Smooth muscle cell (in vitro differentiated cells): Measurements from ENCODE around the gene PARP1. TPM values are rescaled to one million over a fixed set of nuclear protein-coding genes. Genes with fewer than 3 reads are reported as not detected.

Experiments
- DNase-seq: peaks from one replicate; lab custom pipeline; 2025; ENCODE audit not compliant: unreplicated experiment; lab: John Stamatoyannopoulos, UW
- H2AFZ ChIP-seq: fragments of 200-600 bp; sonication (generic); 2 replicates; pipeline ENCODE4 v1.6.0; 2016; ENCODE audit warnings: antibody characterized with exemption, low read depth, mild to moderate bottlenecking
- H3F3A ChIP-seq: fragments of 200-600 bp; sonication (generic); 2 replicates; pipeline ENCODE4 v1.6.0; 2017; ENCODE audit warnings: antibody characterized with exemption, low read depth
- H3K27ac ChIP-seq: fragments of 200-600 bp; sonication (generic); 2 replicates; pipeline ENCODE4 v1.5.1; 2016; ENCODE audit warnings: low read depth, mild to moderate bottlenecking
- H3K27me3 ChIP-seq: fragments of 200-600 bp; sonication (generic); 2 replicates; pipeline ENCODE4 v1.6.1; 2016; ENCODE audit warnings: low read depth, mild to moderate bottlenecking
- H3K36me3 ChIP-seq: fragments of 200-600 bp; sonication (generic); 2 replicates; pipeline ENCODE4 v1.5.1; 2016; ENCODE audit warnings: low read depth
- H3K4me1 ChIP-seq: fragments of 200-600 bp; sonication (generic); 2 replicates; pipeline ENCODE4 v1.5.1; 2016; ENCODE audit warnings: low read depth
- H3K4me2 ChIP-seq: fragments of 200-600 bp; sonication (generic); 2 replicates; pipeline ENCODE4 v1.6.0; 2016; ENCODE audit warnings: mild to moderate bottlenecking
- H3K4me3 ChIP-seq: fragments of 200-600 bp; sonication (generic); 2 replicates; pipeline ENCODE4 v1.5.1; 2016; ENCODE audit warnings: mild to moderate bottlenecking
- H3K79me2 ChIP-seq: fragments of 200-600 bp; sonication (generic); 2 replicates; pipeline ENCODE4 v1.6.0; 2016; ENCODE audit warnings: low read depth, mild to moderate bottlenecking
- H3K9ac ChIP-seq: fragments of 200-600 bp; sonication (generic); 2 replicates; pipeline ENCODE4 v1.6.0; 2016; ENCODE audit warnings: low read depth
- H3K9me3 ChIP-seq: fragments of 200-600 bp; sonication (generic); replicated peaks from 2 replicates; pipeline ENCODE4 v1.5.1; 2016; ENCODE audit warnings: low read depth
- H4K20me1 ChIP-seq: fragments of 200-600 bp; sonication (generic); 2 replicates; pipeline ENCODE4 v1.6.0; 2016; ENCODE audit warnings: low read depth
- WGBS: methylation state at CpG from one replicate; pipeline ENCODE4 v1.1.7; 2016; ENCODE audit warnings: low lambda C conversion rate; 5-methylcytosine and 5-hydroxymethylcytosine counted together
- polyA plus RNA-seq: library from polyadenylated mRNA; unstranded; fragments of >200 nt; fragmentation: Nextera tagmentation; extraction: Ambion mirVana; gene quantifications from 2 replicates; pipeline ENCODE4 v1.2.1, GENCODE V29; 2016
- total RNA-seq: library from RNA; depleted of rRNA; stranded (reverse); fragments of >200 nt; gene quantifications from 2 replicates; pipeline ENCODE4 v1.2.3, GENCODE V29; 2014
- TF ChIP-seq, protein P1 (sequence below): fragments of 200-600 bp; sonication (generic); IDR thresholded peaks from 2 replicates; pipeline ENCODE4 v1.5.1; 2017; ENCODE audit warnings: borderline replicate concordance, mild to moderate bottlenecking, antibody characterized with exemption; ENCODE audit not compliant: insufficient read depth, poor library complexity, severe bottlenecking

PARP1 gene
- total and polyA plus RNA-seq, 2 experiments from 2014 or later: 27.4 to 38.5 TPM

DNA sequence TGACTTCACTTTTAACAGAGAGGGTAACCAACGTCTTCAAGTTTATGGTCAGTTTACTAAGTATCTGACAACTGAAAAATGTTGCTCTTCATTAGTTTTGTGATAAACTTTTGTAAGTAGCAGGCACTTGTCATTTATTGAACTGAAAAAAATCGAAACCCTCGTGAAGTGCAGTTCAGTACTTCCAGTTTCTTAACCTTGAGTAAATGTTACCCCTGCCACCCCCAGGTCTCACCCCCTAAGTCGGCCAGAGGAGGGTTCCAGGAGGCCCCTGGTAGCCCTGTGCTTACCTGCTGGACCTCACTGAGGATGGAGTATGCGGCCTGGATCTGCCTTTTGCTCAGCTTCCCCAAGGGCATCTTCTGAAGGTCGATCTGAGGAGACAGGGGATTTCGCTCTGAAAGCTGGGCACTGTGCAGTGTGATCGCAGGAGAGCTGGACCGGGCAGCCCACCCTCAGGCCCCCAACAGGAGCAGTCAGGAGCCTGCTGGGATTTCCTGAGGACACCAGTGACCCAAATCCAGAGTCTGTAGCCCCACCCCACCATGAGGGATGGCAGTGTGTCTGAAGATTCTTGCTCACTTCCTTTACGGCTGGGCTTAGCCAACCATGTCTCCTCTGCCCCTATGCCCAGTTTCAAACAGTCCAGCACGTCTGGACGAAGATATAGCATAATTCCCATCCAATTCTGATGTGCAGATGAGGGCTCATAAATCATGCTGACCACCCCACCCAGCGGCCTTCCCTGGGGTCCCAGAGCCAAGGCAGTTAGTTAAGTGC is 37.6 kb downstream of the PARP1 start:
- TF ChIP-seq, protein P1, sequence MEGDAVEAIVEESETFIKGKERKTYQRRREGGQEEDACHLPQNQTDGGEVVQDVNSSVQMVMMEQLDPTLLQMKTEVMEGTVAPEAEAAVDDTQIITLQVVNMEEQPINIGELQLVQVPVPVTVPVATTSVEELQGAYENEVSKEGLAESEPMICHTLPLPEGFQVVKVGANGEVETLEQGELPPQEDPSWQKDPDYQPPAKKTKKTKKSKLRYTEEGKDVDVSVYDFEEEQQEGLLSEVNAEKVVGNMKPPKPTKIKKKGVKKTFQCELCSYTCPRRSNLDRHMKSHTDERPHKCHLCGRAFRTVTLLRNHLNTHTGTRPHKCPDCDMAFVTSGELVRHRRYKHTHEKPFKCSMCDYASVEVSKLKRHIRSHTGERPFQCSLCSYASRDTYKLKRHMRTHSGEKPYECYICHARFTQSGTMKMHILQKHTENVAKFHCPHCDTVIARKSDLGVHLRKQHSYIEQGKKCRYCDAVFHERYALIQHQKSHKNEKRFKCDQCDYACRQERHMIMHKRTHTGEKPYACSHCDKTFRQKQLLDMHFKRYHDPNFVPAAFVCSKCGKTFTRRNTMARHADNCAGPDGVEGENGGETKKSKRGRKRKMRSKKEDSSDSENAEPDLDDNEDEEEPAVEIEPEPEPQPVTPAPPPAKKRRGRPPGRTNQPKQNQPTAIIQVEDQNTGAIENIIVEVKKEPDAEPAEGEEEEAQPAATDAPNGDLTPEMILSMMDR: no peak
- 95% methylated on average over 13 of the region's 13 CpGs for WGBS
- Histone ChIP-seq H3K9ac (no peak overlapping the region), H4K20me1 (no peaks in the 10 kb centered on the region), H3K36me3 (peaks cover 11% of the 10 kb centered on the region), H3K4me3 (no peak overlapping the region), H3K4me2 (no peak overlapping the region), H3K79me2 (no peaks in the 10 kb centered on the region), H3K9me3 (no peaks in the 10 kb centered on the region), H3F3A (no peaks in the 10 kb centered on the region), H3K4me1 (no peaks in the 10 kb centered on the region), H3K27me3 (no peaks in the 10 kb centered on the region), H3K27ac (no peak overlapping the region), H2AFZ (no peak overlapping the region)
- DNase-seq: no peak

DNA sequence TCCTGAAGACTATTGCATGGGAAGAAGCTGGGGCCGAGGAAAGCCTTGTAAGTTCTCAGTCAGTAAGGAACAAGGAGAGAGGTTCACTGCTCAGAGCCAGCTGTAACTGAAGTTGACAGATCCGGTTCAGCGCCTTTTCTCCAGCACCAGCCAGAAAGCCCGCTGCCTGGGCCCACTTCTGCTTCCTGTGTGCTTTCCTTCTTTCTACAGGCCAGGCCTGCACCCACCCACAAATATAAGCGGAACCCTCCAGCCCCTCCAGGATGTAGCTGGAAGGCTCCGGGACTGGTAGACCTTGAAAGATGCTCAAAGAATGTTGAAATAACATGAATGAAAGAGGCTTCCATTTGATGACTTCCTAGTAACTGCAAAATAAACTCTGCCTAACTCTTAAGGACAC is 38.8 kb downstream of the PARP1 start:
- WGBS: 92% methylated on average over 6 of the region's 6 CpGs
- Histone ChIP-seq H3K36me3 (peaks cover 3% of the 10 kb centered on the region), H3K79me2 (no peaks in the 10 kb centered on the region)

DNA sequence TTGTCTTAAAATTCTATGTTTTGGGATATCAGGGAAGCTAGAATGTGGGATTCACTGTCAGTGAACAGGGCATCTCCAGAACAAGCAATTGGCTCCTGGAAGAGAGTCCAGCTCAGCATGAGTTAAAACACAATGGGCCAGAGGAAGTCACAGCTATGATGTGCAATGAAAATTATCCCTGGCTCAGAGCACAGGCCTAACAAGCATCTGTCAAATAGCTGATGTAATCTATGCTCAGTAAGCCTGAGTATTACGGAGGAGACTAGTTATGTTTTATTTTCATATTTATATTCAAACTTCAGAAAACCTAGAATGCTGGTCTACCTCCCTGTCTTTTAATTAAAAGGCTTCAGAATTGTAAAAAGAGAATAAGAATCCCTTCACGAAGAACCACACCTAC is 41.6 kb downstream of the PARP1 start:
- Histone ChIP-seq H3K36me3 (peaks cover 3% of the 10 kb centered on the region), H3F3A (no peaks in the 10 kb centered on the region), H3K27me3 (no peaks in the 10 kb centered on the region), H3K9ac (no peak overlapping the region), H3K79me2 (no peaks in the 10 kb centered on the region), H3K4me2 (no peak overlapping the region), H3K4me1 (no peaks in the 10 kb centered on the region), H3K4me3 (no peak overlapping the region), H3K9me3 (no peaks in the 10 kb centered on the region), H4K20me1 (no peaks in the 10 kb centered on the region), H3K27ac (no peak overlapping the region), H2AFZ (no peak overlapping the region)
- TF ChIP-seq, protein P1: no peak
- no peak for DNase-seq
- 95% methylated on average over 2 of the region's 2 CpGs for WGBS

More for the DNA sequence above, 38.8 kb downstream of the PARP1 start:
- Histone ChIP-seq H3F3A (no peaks in the 10 kb centered on the region), H3K9ac (no peak overlapping the region), H3K4me1 (no peaks in the 10 kb centered on the region), H4K20me1 (no peaks in the 10 kb centered on the region), H2AFZ (no peak overlapping the region), H3K4me2 (no peak overlapping the region), H3K27me3 (no peaks in the 10 kb centered on the region), H3K27ac (no peak overlapping the region), H3K9me3 (no peaks in the 10 kb centered on the region), H3K4me3 (no peak overlapping the region)
- TF ChIP-seq, protein P1: no peak
- no peak for DNase-seq

DNA sequence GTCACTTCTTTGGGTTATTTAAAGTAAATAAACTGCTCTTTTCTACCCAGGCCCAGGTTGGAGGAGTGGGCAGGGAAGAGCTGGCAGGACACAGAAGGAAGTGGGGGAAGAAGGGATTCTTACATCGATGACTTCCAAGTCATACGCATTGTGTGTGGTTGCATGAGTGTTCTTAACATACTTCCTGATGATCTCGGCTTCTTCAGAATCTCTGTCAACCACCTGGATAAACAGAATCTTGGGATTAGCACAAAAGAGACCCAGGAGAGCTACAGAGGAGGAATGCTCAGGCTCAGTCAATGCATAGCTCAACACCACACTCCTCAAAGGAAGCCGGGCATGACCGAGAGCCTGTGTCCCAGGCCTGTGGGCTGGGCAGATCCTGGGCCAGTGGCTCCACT is 42.1 kb downstream of the PARP1 start:
- Histone ChIP-seq H3K79me2 (no peaks in the 10 kb centered on the region), H3K4me1 (no peaks in the 10 kb centered on the region), H3K4me3 (no peak overlapping the region), H3K27me3 (no peaks in the 10 kb centered on the region), H4K20me1 (no peaks in the 10 kb centered on the region), H3K9ac (no peak overlapping the region), H3K9me3 (no peaks in the 10 kb centered on the region), H2AFZ (no peak overlapping the region), H3F3A (no peaks in the 10 kb centered on the region), H3K4me2 (no peak overlapping the region), H3K27ac (no peak overlapping the region), H3K36me3 (peaks cover 3% of the 10 kb centered on the region)
- WGBS: 79% methylated on average over 5 of the region's 5 CpGs
- no peak for DNase-seq
- TF ChIP-seq, protein P1: no peak
